Measurements from ENCODE around the gene TCERG1L.

Gene TCERG1L

DNA sequence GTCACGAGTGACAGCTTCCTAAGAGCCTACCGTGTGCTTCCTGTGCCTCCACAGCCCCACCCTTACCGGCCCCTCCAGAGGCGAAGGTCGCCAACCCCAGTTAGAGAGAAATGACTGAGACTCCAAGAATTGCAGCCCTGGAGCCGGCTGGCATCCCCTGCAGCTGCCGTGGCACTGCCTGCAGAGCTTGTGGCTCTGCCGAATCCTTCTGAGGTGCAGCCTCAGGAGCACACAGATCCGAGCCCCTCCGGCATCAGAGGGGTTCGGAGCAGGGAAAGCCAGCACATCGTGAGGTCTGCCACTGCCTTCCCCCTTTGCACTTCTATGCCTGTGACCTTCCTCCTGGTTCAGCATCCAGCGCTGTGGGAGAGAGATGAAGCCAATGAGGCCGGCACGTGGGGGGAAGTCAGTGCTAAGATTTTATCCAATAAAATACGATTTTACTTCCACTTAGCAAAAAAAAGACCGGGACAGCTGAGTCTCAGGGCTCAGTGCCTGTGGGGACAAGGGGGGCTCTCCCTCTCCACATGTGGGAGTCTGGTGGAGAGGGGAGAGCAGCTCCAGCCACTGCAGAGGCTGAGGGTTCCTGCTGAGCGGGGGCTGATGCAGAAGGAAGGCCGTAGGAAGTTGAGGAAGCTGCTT, 80.1 kb downstream of the TCERG1L start:
- in situ Hi-C loops (cut with HindIII; ENCODE audit: low sequenced_read_pairs) = no loop called here

DNA sequence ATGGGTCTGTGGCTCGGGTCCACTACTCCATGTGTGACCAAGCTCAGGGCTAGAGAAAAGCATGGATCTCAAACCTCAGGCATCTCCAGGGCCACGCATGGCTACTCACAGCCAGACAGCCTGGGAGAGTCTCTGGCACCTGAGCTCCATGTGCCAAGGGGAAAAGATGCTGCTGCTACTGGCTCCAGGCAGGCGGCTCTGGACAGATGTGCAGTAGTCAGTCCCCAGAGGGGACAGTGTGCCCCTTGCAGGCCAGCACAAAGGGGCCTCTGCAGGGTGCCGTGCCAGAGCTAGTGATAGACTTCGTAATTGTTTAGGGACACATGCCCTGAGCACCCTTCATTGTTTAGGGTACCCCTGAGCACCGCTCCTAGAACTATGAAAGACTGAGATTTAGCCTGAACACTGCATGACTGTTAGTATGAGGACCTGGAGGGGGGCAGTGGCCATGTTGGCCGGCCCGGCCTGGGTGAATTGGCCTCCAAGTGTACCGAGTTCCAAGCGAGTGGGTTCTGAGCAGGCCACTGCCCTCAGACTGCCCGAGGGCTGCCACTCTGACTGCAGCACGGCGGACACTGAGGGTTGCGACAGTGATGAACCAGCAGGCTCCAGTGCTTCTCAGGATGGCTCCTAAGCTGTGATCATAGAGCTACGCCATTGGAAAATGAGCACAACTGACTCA, 80.7 kb downstream of the TCERG1L start:
- in situ Hi-C loops (cut with HindIII; ENCODE audit: low sequenced_read_pairs) = no loop called here

GRCh38 chr10:131230166-131230565, 81.4 kb downstream of the TCERG1L start:
- in situ Hi-C loops (cut with HindIII; ENCODE audit: low sequenced_read_pairs) = no loop called here

DNA sequence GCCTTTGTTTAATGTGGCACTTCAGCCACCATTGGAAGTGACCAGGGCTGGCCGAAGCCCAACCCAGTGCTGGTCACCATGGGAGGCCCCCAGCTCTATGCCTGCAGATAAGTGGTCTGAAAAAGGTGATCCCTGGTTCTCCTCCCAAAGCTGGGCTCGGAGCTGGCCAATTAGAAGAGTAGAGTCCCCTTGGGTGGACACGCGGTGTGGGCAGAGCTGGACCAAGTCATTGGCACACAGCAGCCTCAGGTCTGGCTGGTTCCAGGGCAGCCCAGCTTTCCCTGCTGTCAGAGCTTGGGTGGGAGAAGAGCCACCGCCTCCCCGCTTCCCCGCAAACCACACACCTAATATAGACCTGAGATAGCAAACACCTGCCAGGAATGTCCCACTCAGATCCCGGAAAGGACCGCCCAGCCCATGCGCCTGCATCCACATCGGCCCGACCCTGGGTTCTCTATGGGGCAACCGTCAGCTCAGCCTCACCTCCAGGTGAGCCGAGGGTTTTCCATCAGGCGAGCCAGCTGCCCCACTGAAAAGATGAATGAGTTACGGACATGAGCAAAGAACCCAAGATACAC, 84.3 kb downstream of the TCERG1L start:
- in situ Hi-C loops (cut with HindIII; ENCODE audit: low sequenced_read_pairs) = no loop called here

DNA sequence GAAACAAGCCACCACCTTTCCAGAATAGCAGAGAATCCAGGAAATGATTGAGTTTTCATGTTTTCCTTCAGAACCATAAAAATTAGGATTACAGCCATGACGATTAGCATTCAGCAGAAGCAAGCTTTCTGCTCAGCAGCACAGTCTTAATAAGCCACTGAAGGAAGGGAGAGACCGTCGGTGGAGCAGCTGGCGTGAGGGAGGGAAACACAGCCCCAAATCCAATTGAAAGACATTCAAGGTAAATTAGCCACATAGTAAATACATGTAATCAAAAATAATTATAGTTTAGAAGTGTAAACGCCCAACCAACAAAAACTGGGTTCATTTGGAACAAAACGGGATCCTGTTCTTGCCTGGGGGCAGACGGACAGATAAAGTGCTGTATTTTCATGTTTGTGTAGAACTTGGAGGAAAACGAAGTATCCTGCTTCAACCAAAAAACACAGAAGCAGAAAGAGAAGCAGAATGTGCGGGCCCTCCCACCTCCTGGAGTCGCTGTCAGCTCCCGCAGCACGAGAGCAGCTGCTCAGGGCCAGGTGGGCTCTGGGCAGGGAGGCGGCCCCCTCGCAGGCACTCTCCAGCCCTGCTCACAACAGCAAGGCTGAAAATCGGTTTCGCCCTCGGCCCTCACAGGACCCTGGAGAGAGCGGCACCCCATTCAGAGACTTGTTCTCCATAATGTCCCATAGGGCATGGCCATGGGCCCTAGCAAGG, 84.9 kb downstream of the TCERG1L start:
- in situ Hi-C loops (cut with HindIII; ENCODE audit: low sequenced_read_pairs) = no loop called here

DNA sequence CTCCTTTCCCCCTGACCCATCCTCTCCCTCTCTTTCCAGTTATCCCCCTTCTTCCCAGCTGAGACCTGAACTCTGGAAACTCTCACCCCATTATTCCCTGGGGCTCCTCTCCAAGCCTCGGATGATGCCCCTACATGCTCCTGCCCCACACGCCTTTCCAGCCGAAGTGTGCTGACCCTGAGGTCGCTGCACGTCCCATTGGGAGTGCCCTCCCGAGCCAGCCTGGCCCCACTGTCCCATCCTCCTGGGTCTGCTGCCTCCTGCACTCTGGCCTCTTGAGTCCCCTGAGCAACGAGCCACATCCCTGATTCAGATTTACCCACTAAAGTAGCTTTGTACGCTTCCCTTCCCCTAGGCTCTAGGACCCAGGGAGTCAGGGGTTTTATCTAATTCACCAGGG, 87.4 kb downstream of the TCERG1L start:
- in situ Hi-C loops (cut with HindIII; ENCODE audit: low sequenced_read_pairs) = no loop called here

DNA sequence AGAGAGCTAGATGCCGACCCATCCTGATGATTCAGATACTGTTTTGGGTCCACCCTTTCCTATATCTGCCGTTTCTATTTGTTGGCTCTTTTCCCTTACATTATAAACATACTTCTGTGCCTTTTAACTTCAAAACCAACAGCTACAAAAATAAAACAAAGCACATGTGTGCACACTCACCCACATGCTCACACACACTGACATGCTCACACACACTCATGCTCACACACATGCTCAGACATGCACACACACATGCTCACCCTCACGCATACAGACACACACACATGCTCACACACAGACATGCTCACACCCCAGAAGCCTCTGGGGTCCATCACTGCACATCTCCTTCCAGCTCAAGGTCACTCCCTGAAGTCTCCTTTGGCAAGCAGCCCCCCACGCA, 88.1 kb downstream of the TCERG1L start:
- in situ Hi-C loops (cut with HindIII; ENCODE audit: low sequenced_read_pairs) = no loop called here

DNA sequence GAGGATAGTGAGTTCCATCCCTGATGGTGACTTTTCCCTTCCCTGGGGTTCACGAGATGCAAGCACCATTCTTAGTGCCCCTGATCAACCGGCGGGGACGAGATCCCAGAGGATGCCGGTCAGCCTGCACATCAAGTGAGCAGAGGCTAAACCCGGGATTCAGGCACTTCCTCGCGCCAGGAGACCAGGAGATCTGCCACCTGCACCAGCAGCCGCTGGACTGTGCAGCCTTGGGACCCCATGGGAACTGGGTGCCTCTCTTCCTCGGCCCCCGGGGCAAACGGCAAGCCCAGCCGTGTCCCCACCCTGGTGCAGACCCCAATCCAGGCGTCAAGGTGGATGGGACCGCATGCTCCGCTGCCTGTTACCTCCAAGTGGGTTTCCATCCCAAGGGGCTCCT, 88.5 kb downstream of the TCERG1L start:
- in situ Hi-C loops (cut with HindIII; ENCODE audit: low sequenced_read_pairs) = no loop called here

GRCh38 chr10:131221632-131222277, 89.8 kb downstream of the TCERG1L start:
- in situ Hi-C loops (cut with HindIII; ENCODE audit: low sequenced_read_pairs) = no loop called here

DNA sequence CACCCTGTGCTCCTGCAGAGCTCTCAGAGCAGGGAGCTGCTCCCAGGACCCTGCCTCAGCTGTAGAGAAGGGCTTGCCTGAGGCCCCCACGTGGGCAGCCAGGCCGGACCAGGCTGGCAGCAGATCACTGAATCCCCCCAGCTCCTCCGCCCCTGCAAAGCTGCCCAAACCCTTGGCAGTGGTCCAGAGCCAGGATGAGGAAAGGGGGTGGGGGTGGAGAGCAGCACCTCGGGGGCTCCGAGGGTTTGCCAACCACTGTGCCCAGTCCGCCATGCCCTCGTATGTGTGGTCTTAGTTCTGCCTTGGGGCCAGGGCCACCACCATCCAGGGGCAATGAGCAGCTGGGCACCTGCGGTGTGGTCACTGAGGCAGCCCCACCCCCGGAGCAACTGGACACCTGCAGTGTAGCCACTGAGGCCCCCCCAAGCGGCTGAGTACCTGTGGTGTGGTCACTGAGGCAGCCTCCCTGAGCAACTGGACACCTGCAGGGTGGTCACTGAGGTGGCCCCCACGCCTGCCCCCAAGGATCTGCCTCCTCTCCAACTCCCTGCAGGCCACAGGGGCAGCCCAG, 90.8 kb downstream of the TCERG1L start:
- in situ Hi-C loops (cut with HindIII; ENCODE audit: low sequenced_read_pairs) = no loop called here

DNA sequence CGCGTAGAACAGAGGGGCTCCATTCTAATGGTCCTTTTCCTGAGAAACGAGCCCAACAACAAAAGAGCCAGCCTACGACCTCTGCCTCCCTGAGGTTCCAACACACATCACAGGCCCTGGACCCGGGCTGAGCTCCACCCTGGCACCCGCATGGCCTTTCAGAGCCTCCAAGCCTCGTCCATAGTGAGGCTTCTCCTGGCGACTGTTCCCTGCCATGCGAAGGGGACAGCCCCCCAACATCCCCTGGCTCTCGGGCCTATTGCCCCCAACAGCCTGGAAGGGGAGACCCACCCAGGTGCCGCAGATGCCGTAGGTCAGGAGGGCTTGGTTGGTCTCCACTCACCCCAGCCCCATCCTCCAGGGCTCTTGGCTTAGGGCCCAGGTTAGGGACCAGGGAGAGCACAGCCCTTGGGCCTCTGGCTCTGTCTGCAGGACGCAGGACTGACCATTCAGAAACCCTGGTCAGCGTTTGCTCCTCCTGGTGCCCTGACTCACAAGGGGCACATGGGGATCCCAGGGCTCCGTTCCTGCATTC, 91.5 kb downstream of the TCERG1L start:
- in situ Hi-C loops (cut with HindIII; ENCODE audit: low sequenced_read_pairs) = no loop called here

DNA sequence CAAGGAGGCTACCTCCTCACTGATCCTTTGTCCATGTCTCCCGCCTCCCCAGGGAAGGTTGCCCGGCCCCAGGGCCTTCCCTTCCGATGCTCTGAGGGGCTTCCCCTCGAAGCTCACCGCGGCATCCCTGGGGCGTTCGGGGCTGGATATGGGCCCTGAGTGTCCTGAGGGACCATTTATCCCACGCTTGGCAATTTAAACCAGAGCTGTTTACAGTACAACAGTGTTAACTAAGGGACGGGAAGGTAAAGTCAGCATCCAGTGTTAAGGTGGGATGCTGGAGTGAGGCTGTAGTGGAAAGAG, 92.0 kb downstream of the TCERG1L start:
- in situ Hi-C loops (cut with HindIII; ENCODE audit: low sequenced_read_pairs) = no loop called here

GRCh38 chr10:131218811-131219583, 92.5 kb downstream of the TCERG1L start:
- in situ Hi-C loops (cut with HindIII; ENCODE audit: low sequenced_read_pairs) = no loop called here

GRCh38 chr10:131216681-131217230, 94.8 kb downstream of the TCERG1L start:
- in situ Hi-C loops (cut with HindIII; ENCODE audit: low sequenced_read_pairs) = no loop called here

DNA sequence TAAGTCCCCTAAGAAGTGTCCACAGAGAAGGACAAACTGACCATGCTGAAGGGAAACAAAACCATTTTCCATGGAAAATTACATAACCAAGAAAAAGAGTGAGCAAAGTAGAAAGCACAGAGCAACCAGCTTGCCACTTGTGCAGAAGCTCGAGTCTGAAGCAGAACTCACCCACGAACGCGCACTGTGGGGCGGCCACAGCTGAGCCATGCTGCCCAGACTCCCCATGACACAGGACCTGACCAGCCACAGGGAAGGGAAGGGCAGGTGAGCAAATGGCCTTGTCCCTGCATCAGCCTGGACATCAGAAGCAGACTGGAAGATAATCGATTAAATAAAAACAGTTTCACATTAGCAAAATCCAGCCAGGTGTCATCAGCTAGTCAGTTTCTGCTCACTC, 95.7 kb downstream of the TCERG1L start:
- in situ Hi-C loops (cut with HindIII; ENCODE audit: low sequenced_read_pairs) = no loop called here

DNA sequence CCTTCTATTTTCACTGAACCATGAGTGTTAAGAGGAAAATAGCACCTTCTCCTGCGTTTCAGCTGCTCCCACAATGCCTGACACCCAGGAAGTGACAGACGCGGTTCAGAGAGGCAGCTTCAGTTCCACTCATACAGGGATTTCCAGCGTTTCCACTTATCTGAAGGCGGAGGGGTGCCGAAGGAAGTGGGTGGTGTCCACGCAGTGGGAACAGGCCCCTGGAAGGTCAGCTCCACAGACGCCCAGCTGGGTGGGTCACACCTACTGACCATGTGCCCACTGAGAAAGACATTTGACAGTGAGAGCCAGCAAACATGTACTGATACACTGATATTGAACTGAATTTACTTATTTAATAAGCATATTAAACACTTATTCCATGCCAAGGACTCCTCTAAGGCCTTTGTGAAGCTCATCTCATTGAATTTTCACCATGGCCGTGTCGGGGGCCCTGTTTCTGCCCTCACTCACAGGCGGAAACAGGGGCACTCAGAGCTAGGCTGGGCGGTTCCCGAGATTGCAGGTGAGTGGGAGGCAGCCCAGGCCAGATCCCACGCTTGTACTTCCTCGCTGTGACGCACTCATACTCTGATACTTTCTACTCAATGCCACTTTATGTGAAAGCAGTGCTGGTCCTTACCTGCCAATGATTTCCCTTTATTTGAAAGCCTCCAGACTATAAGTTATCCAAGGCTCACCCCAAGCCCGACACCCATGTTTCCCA, 96.8 kb downstream of the TCERG1L start:
- in situ Hi-C loops (cut with HindIII; ENCODE audit: low sequenced_read_pairs) = no loop called here

DNA sequence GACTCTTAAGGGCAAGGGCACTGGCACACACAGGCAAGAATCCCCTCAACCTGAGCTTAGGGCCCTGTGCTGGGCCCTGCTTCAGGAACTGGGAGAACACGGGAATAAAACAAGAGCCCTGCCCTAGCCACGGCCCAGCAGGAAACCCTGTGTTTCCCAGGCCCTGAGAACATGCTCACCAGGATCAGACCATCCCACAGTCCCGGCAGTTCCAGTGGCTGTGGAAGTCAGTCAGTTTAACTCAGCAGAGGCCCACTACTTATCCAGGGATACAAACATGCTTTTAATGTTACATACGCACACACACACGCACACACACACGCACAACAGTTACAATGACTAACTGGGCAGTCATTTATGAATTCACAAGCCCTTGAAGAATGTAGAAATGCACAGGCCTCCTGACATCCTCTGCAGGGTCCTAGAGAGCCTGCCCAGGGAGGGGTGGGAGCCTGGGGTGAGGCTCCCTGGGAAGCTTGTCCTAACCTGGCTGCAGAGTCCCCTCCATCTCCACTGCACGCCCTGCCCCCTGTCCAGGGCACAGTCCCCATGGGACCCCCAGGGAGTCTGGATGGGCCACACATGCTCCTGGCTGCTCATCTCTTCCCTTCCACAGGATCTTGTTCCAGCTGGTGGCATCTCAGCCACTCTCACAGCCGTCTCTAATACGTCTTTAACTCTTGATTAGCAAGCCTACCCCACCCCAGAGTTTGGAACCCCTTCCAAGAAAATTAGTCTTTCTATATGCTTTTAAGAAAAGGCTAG, 97.6 kb downstream of the TCERG1L start:
- in situ Hi-C loops (cut with HindIII; ENCODE audit: low sequenced_read_pairs) = no loop called here

DNA sequence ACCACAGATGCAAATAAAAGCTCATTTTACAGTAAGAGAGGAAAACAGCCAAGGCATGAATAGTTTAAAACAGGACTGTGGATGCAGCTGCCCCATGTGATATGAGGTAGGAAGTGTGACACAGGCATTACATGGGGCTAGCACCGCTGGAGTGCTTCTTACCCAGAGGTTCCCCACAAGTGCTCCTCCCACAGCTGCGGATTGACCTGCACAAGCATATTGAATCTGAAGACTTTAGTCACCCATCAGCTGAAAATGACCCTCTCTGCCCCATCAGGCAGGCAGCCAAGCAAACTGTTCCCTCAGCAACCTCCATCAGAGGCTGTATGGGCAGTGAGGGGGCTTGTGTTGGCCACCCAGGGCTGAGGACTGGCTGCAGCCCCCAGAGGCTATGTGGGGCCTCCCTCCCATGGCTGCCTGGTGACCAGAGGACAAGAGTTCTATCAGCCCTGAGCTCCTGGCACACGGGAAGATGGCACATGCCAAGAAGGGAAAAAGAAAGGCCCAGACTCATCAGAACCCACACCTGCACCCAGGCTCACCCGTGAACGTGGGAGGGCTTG, 98.7 kb downstream of the TCERG1L start:
- in situ Hi-C loops (cut with HindIII; ENCODE audit: low sequenced_read_pairs) = no loop called here
